ENCODE measurements around the gene PKD2L2.
A peak's percentile ranks its signal among the peaks of the same experiment; 100 is the strongest.
"Not testable (repeated sequence)": the region's sequence is repeated elsewhere in the genome, so short reads cannot be mapped to it uniquely, and the experiment has no call there.

The PKD2L2 gene

GRCh38 chr5:137888863-137889759 is at the start of gene PKD2L2:
Gene PKD2L2 (plus strand): TSS chr5:137889457. CDS start chr5:137889492, 35 bp downstream.
- peak; percentile 88 for DNase-seq

DNA sequence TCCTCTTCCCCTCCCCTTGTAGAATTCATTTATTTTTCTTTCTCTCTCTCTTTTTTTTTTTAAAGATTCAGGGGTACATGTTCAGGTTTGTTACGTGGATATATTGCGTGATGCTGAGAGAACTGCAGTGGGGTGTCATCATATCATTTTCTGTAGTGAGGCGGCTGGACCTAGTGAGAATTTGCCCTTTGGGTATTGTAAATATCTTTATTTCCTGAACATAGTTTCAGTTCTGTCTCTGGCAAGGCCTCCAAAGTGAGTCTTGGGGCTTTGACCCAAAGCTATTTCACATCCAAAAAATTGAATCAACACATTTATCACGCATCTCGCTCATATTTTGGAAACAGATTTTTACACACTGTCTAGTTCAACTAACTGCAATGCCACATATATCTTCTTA is 47.0 kb upstream of the PKD2L2 start:
- DNase-seq, result no peak

GRCh38 chr5:137843676-137844299 is 45.5 kb upstream of the PKD2L2 start:
- no peak for DNase-seq

GRCh38 chr5:137845472-137845871 is 43.8 kb upstream of the PKD2L2 start:
- DNase-seq, result no peak

- no peak for DNase-seq
These were observed 41.6 kb upstream of the PKD2L2 start for GRCh38 chr5:137847687-137848086.

DNA sequence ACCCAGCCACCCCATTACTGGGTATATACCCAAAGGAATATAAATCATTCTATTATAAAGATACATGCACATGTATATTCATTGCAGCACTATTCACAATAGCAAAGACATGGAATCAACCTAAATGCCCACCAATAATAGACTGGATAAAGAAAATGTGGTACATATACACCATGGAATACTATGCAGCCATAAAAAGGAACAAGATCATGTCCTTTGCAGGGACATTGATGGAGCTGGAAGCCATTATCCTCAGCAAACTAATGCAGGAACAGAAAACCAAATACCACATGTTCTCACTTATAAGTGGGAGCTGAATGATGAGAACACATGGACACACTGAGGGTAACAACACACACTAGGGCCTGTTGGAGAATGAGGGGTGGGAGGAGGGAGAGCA is 36.1 kb upstream of the PKD2L2 start:
- DNase-seq, result not testable (repeated sequence)

DNA sequence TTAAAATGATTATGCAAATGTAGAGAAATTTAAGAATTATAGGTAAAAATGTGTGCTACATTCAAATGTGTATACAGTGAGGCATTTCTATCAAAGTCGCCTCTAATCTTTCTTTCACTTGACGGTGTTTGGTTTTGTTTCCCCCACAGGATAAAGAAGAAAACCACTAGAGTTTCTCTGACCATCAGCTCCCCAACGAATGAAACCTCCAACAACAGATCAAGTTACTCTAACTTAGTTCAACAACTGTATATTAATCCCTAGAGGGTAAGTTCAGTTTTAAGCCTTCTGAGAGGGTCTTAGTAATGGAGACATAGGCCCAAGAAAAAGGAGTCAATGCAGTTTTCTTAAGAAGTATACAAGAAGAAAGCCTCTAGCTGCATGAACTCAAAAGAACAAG is 33.1 kb upstream of the PKD2L2 start:
- DNase-seq, result no peak

DNA sequence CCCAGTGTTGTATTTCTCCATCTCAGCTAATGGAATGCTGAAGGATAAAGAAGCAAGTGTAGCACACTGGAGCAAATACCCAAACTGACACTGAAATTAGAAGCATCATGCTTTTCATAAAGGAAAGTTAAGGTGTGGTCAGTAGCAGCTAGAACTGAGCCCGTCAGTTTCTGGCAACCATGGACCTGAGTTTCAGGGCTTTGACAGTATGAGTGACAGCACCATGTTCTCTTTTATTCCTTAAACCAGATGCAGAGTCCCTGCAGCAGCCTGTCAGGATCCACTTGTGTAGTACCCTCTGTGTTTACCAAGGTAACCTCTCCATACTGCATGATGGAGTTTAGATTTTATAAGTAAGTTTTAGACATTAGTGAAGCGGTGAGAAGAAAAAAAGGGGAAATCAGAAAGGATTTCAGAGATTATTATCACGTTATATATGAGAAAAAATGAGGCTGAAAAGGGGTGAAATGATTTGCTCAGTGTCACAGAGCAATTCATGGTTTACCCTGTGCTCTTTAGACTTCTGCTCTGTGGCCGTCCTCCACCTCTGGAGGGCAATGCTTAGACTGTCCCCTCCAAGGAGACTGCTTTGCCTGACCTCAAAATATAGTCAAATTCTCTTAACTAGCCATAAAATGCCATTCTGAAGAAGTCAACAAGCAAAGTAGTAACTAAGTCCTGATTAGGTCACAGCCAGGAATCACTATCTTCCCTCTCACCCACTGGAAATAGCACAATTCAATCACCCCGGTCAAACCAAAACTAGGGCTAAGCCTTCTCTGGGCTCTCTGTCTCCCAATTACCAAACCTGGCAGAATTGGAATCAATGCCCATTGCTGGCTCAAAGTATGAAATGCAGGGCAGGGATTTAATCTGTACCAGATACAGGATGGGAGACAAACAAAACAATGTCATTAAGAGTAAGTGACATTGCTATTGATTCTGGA is 32.1 kb upstream of the PKD2L2 start:
- no peak for DNase-seq

DNA sequence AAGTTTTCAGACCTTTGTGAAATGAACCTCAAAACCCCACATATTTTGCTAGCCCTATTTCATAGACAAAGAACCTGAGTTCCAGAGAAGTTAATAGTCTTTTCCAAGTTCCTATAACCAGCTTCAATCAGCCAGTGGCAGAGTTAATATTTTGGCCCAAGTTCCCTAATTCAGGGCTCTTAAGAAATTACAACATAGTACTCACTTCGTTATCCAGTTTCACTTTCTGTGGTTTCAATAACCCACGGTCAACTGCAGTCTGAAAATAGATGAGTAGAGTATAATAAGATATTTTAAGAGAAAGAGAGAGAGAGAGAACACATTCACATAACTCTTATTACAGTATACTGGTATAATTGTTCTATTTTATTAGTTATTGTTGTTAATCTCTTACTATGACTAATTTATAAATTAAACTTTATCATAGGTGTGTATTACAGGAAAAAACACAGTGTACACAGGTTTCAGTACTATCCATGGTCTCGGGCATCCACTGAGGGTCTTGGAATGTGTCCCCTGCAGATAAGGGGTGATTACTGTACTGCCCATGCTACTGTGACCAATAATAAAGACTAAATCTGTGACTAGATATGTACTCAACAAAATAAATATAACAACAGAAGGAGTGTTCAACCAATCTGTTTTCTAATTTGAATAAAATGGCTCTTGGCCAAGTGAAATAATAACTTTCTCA is 30.9 kb upstream of the PKD2L2 start:
- no peak for DNase-seq

DNA sequence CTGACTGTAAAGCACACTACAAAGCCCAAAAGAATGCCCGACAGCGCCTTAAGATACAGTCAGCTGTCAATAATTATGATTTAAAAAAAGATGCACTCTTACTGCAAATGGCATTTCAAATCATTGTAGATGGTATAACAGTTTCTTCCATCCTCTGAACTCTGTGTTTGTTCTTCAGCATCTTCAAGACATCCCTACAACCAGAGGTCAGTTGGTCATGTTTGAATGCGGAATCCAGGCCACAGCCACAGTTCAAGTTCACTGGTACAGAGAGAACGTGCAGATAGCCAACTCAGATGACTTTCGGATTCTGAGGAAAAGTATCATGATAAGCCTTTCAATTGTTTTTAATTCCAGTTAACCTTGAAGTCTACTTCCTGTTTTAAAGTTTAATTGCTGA is 30.3 kb upstream of the PKD2L2 start:
- DNase-seq, result no peak

GRCh38 chr5:137862251-137862650 is 27.0 kb upstream of the PKD2L2 start:
- no peak for DNase-seq

- not testable (repeated sequence) for DNase-seq
These were observed 25.6 kb upstream of the PKD2L2 start for GRCh38 chr5:137863653-137864052.

DNA sequence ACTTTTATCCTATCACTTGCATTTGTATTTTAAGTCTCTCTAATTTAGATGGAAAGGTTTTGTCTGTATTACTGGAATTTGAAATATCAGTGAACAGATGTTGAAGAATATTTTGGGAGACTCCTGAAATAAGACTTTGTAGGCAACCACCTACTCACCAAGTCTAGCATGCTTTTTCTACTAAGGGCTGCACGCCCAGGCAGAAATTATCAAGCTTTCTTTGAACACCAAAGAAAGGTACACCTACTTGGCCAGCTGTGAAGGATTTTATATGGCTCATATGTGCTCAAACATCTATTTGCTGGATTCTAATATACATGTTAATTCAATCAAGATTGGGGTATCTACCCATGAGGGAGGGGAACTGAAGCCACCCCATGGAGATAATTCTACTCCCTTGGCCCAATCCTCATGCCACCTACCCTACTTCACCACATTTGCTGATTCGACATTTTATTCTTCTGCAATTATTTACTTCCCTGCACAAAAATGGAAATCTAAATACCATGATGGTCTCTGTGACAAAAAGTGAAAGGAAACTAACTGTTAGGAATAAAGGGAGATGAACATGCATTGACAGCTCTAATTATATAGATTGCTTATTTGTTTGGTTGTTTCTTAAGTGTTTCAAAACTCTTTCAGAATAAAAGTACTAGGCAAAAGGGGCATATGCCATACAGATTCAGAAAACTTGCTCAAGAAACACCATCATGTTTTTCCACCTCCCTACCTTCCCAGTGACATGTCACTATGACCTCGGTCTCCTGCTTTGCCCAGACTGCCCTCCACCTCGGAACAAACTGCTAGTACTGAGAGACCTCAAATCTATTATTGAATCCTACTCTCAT is 22.5 kb upstream of the PKD2L2 start:
- DNase-seq, result no peak

- DNase-seq, result no peak
These were observed 21.6 kb upstream of the PKD2L2 start, which contains the start of gene MYOT for GRCh38 chr5:137867664-137868063. Gene MYOT (plus strand): TSS chr5:137867860. CDS start chr5:137870652, 2,792 bp downstream.

- DNase-seq, result no peak
These were observed 18.5 kb upstream of the PKD2L2 start for GRCh38 chr5:137870647-137871339.

GRCh38 chr5:137871571-137871970 is 17.7 kb upstream of the PKD2L2 start:
- DNase-seq, result no peak

- no peak for DNase-seq
These were observed 16.8 kb upstream of the PKD2L2 start for GRCh38 chr5:137872466-137872865.

- DNase-seq, result no peak
These were observed 13.2 kb upstream of the PKD2L2 start for GRCh38 chr5:137876101-137876500.

- DNase-seq, result no peak
These were observed 8.9 kb upstream of the PKD2L2 start for GRCh38 chr5:137880313-137880712.

GRCh38 chr5:137887831-137888230 is 1.4 kb upstream of the PKD2L2 start:
- no peak for DNase-seq

- DNase-seq, result no peak
These were observed 793 bp upstream of the PKD2L2 start for GRCh38 chr5:137888466-137888862.

All from fibroblast of skin of right quadriceps (primary cell).